Tibial nerve (tissue), 3 donors: ENCODE data around the gene TOP1.

Experiments used
- CTCF ChIP-seq, 5 experiments: fragments of 200-600 bp in 3 of 5; fragments of 450-650 bp in 2 of 5; sonication (generic) in 3 of 5; IDR thresholded peaks; one replicate each; pipeline ENCODE4 v1.5.1; 2016 to 2019; ENCODE audit warnings: antibody characterized with exemption in 5 of 5, mild to moderate bottlenecking in 3 of 5, moderate library complexity in 2 of 5
- POLR2A ChIP-seq, 2 donors: fragments of 450-650 bp; IDR thresholded peaks; one replicate each; pipeline ENCODE4 v1.6.1; 2017; ENCODE audit warnings: antibody characterized with exemption in 2 of 2, mild to moderate bottlenecking in 2 of 2, moderate library complexity in 2 of 2

GRCh38 chr20:40984496-40984895 lies 44.1 kb upstream of the TOP1 start:
- TF ChIP-seq CTCF (IDR thresholded peaks at IDR 0.05) (no peak), POLR2A (IDR thresholded peaks at IDR 0.05) (no peak)
